SK-N-SH treated with all-trans-retinoic acid at 6 μM for 48 hours (cell line): ENCODE measurements around the gene GLIS1.

Experiments used
- ATAC-seq: fragments of 200-7000 bp; cut with Tn5 transposase; 3 replicates; pipeline ENCODE4 v1.9.1; 2020; ENCODE audit warnings: mild to moderate bottlenecking, moderate library complexity
- ARNTL ChIP-seq: fragments of 450-650 bp; formaldehyde crosslinking; IDR thresholded peaks from 2 replicates; pipeline ENCODE4 v1.5.0; 2020; ENCODE audit warnings: low read depth, mild to moderate bottlenecking, moderate library complexity, borderline replicate concordance
- BACH2 ChIP-seq: fragments of 250-450 bp; sonication (Bioruptor Pico); IDR thresholded peaks from 2 replicates; pipeline ENCODE4 v1.9.0; 2021; ENCODE audit warnings: mild to moderate bottlenecking, borderline replicate concordance
- CSDC2 ChIP-seq: fragments of 250-450 bp; sonication (Bioruptor Pico); IDR thresholded peaks from 2 replicates; pipeline ENCODE4 v1.5.0; 2020; ENCODE audit warnings: mild to moderate bottlenecking, moderate library complexity
- CSRNP3 ChIP-seq: fragments of 250-450 bp; sonication (Bioruptor Pico); IDR thresholded peaks from 2 replicates; pipeline ENCODE4 v1.5.1; 2021; ENCODE audit warnings: mild to moderate bottlenecking, moderate library complexity
- ESRRG ChIP-seq: fragments of 250-450 bp; sonication (Bioruptor Pico); IDR thresholded peaks from 2 replicates; pipeline ENCODE4 v1.6.1; 2021; ENCODE audit warnings: mild to moderate bottlenecking
- GLIS3 ChIP-seq: fragments of 250-450 bp; sonication (Bioruptor Pico); IDR thresholded peaks from 2 replicates; pipeline ENCODE4 v1.5.0; 2020; ENCODE audit warnings: mild to moderate bottlenecking, moderate library complexity
- ISL1 ChIP-seq: fragments of 250-450 bp; sonication (Bioruptor Pico); IDR thresholded peaks from 2 replicates; pipeline ENCODE4 v2.1.2; 2022; ENCODE audit warnings: mild to moderate bottlenecking, moderate library complexity
- OSR1 ChIP-seq: fragments of 250-450 bp; sonication (Bioruptor Pico); IDR thresholded peaks from 2 replicates; pipeline ENCODE4 v1.8.0; 2022; ENCODE audit warnings: moderate library complexity, mild to moderate bottlenecking, inconsistent platforms
- PATZ1 ChIP-seq: fragments of 250-450 bp; sonication (Bioruptor Pico); IDR thresholded peaks from 2 replicates; pipeline ENCODE4 v1.8.0; 2020; ENCODE audit warnings: mild to moderate bottlenecking, moderate library complexity, borderline replicate concordance
- POU6F1 ChIP-seq: fragments of 250-450 bp; sonication (Bioruptor Pico); IDR thresholded peaks from 2 replicates; pipeline ENCODE4 v1.8.0; 2021; ENCODE audit warnings: low read depth, mild to moderate bottlenecking, moderate library complexity, borderline replicate concordance
- PPARA ChIP-seq: fragments of 250-450 bp; sonication (Bioruptor Pico); IDR thresholded peaks from 2 replicates; pipeline ENCODE4 v1.5.0; 2020; ENCODE audit warnings: mild to moderate bottlenecking, borderline replicate concordance
- RARB ChIP-seq: fragments of 250-450 bp; sonication (Bioruptor Pico); IDR thresholded peaks from 2 replicates; pipeline ENCODE4 v1.8.0; 2021; ENCODE audit warnings: mild to moderate bottlenecking, moderate library complexity
- SNAI2 ChIP-seq: fragments of 250-450 bp; sonication (Bioruptor Pico); IDR thresholded peaks from 2 replicates; pipeline ENCODE4 v1.5.0; 2020; ENCODE audit warnings: mild to moderate bottlenecking, moderate library complexity
- TCF4 ChIP-seq: fragments of 250-450 bp; sonication (Bioruptor Pico); IDR thresholded peaks from 2 replicates; pipeline ENCODE4 v1.8.0; 2021; ENCODE audit warnings: mild to moderate bottlenecking, moderate library complexity, borderline replicate concordance
- ZC3H10 ChIP-seq: fragments of 250-450 bp; sonication (Bioruptor Pico); IDR thresholded peaks from 2 replicates; pipeline ENCODE4 v1.5.1; 2021; ENCODE audit warnings: mild to moderate bottlenecking, moderate library complexity
- ZFP3 ChIP-seq: fragments of 250-450 bp; sonication (Bioruptor Pico); IDR thresholded peaks from 2 replicates; pipeline ENCODE4 v1.5.0; 2020; ENCODE audit warnings: mild to moderate bottlenecking, moderate library complexity
- ZFP30 ChIP-seq: fragments of 450-650 bp; formaldehyde crosslinking; IDR thresholded peaks from 2 replicates; pipeline ENCODE4 v1.5.0; 2022; ENCODE audit warnings: mild to moderate bottlenecking, moderate library complexity
- ZNF565 ChIP-seq: fragments of 450-650 bp; formaldehyde crosslinking; conservative IDR thresholded peaks from 2 replicates; pipeline ENCODE4 v1.5.0; 2020; ENCODE audit warnings: low read depth, mild to moderate bottlenecking, moderate library complexity
- ZNF70 ChIP-seq: fragments of 450-650 bp; formaldehyde crosslinking; IDR thresholded peaks from 2 replicates; pipeline ENCODE4 v1.5.0; 2020; ENCODE audit warnings: mild to moderate bottlenecking, moderate library complexity
- ZNF8 ChIP-seq: fragments of 450-650 bp; formaldehyde crosslinking; IDR thresholded peaks from 2 replicates; pipeline ENCODE4 v1.5.0; 2020; ENCODE audit warnings: mild to moderate bottlenecking, moderate library complexity
- TF ChIP-seq, protein P1 (sequence below): fragments of 250-450 bp; sonication (Bioruptor Pico); IDR thresholded peaks from 2 replicates; pipeline ENCODE4 v1.5.1; 2020; ENCODE audit warnings: low read depth, mild to moderate bottlenecking, moderate library complexity

The GLIS1 gene

DNA sequence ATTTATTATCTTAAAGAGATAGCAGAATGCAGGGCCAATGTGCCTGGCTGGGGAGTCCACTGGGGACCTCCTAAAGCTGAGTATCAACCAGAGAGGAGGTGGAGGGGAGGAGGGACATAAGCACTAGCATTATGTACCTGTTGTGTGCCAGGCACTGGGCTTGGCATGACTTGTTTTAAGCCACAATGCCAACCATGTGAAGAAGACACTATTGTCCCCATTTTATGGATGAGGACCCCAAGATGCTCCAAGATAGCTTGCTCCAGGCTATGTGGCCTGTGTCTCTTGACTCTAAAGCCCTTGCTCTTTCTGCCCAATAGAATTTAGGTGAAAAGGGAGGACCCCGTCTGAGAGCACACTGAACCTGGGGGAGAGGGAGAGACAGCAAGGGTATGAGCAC is 111.3 kb downstream of the GLIS1 start:
- TF ChIP-seq ZFP30 (CRISPR knock-in tag) = no peak
- TF ChIP-seq RARB (CRISPR knock-in tag) = no peak
- no peak for TF ChIP-seq GLIS3
- no peak for TF ChIP-seq CSDC2
- no peak for TF ChIP-seq CSRNP3 (CRISPR knock-in tag)
- no peak for TF ChIP-seq ARNTL (CRISPR knock-in tag)
- TF ChIP-seq ZFP3 (CRISPR knock-in tag) = no peak
- TF ChIP-seq ZNF565 = no peak
- no peak for TF ChIP-seq SNAI2 (CRISPR knock-in tag)
- no peak for TF ChIP-seq ISL1
- TF ChIP-seq, protein P1, sequence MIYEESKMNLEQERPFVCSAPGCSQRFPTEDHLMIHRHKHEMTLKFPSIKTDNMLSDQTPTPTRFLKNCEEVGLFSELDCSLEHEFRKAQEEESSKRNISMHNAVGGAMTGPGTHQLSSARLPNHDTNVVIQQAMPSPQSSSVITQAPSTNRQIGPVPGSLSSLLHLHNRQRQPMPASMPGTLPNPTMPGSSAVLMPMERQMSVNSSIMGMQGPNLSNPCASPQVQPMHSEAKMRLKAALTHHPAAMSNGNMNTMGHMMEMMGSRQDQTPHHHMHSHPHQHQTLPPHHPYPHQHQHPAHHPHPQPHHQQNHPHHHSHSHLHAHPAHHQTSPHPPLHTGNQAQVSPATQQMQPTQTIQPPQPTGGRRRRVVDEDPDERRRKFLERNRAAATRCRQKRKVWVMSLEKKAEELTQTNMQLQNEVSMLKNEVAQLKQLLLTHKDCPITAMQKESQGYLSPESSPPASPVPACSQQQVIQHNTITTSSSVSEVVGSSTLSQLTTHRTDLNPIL = no peak
- no peak for TF ChIP-seq BACH2 (CRISPR knock-in tag)
- no peak for TF ChIP-seq OSR1
- TF ChIP-seq ZC3H10 (CRISPR knock-in tag) = no peak
- no peak for TF ChIP-seq ZNF70
- TF ChIP-seq POU6F1 (CRISPR knock-in tag) = no peak
- no peak for TF ChIP-seq TCF4 (CRISPR knock-in tag)
- no peak for TF ChIP-seq ESRRG
- TF ChIP-seq PPARA (CRISPR knock-in tag) = no peak
- TF ChIP-seq, all 23 proteins: peak for 0

GRCh38 chr1:53627031-53627430 is 111.9 kb downstream of the GLIS1 start:
- ATAC-seq = no peak
- TF ChIP-seq ZNF70 = no peak
- TF ChIP-seq TCF4 (CRISPR knock-in tag) = peak; percentile 57; the same call in 1 of the 2 replicates

More for the DNA sequence above, 111.3 kb downstream of the GLIS1 start:
- no peak for ATAC-seq

DNA sequence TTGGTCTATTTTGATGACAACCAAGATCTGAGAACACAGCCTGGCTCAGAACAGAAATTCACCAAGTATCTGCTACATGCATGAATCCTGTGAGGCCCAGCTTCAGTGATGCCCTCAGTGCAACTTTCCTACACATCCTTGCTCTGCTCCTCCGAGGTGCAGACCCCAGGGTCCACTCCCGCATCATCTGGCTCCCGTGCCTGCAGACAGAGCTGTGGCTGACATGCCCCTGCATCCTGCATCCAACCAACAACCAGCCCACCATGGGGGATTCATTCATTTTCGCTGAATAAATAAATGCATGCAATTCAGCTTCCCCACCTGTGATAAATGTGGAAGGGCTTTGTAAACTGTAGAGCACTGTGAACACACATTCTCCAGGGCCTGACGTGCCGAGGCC is 112.3 kb downstream of the GLIS1 start:
- no peak for TF ChIP-seq ZFP30 (CRISPR knock-in tag)
- TF ChIP-seq, protein P1 = no peak
- no peak for TF ChIP-seq ZNF565
- no peak for TF ChIP-seq TCF4 (CRISPR knock-in tag)
- no peak for TF ChIP-seq GLIS3
- no peak for TF ChIP-seq CSRNP3 (CRISPR knock-in tag)
- no peak for TF ChIP-seq POU6F1 (CRISPR knock-in tag)
- no peak for TF ChIP-seq PATZ1 (CRISPR knock-in tag)
- no peak for TF ChIP-seq ARNTL (CRISPR knock-in tag)
- TF ChIP-seq ZNF8 (CRISPR knock-in tag) = no peak
- no peak for TF ChIP-seq SNAI2 (CRISPR knock-in tag)
- TF ChIP-seq BACH2 (CRISPR knock-in tag) = no peak
- no peak for TF ChIP-seq PPARA (CRISPR knock-in tag)
- no peak for TF ChIP-seq ESRRG
- no peak for TF ChIP-seq ZC3H10 (CRISPR knock-in tag)
- no peak for ATAC-seq
